ENCODE results near the gene PMEL.
A peak's percentile ranks its signal among the peaks of the same experiment; 100 is the strongest.

Gene PMEL

GRCh38 chr12:55942055-55942454 is 23.8 kb downstream of the PMEL start:
- no peak for TF ChIP-seq CTCF (conservative IDR thresholded peaks at IDR 0.05; ENCODE audit: control insufficient read depth, insufficient read depth, low read depth, low read length)
- DNase-seq (ENCODE audit: low read depth), result no peak
- H3K4me3 ChIP-seq (ENCODE audit: control insufficient read depth, low read depth, low read length), result no peak overlapping the region

GRCh38 chr12:55940065-55940732 is 25.6 kb downstream of the PMEL start:
- DNase-seq (ENCODE audit: low read depth), result peak; percentile 86
- no peak overlapping the region for H3K4me3 ChIP-seq (ENCODE audit: control insufficient read depth, low read depth, low read length)
- peak; percentile 91 for TF ChIP-seq CTCF (conservative IDR thresholded peaks at IDR 0.05; ENCODE audit: control insufficient read depth, insufficient read depth, low read depth, low read length)

GRCh38 chr12:55938826-55939501 is 26.9 kb downstream of the PMEL start:
- no peak for DNase-seq (ENCODE audit: low read depth)
- no peak overlapping the region for H3K4me3 ChIP-seq (ENCODE audit: control insufficient read depth, low read depth, low read length)
- TF ChIP-seq CTCF (conservative IDR thresholded peaks at IDR 0.05; ENCODE audit: control insufficient read depth, insufficient read depth, low read depth, low read length), result no peak

GRCh38 chr12:55937981-55938380 is 27.9 kb downstream of the PMEL start:
- TF ChIP-seq CTCF (conservative IDR thresholded peaks at IDR 0.05; ENCODE audit: control insufficient read depth, insufficient read depth, low read depth, low read length), result no peak
- DNase-seq (ENCODE audit: low read depth), result no peak
- no peak overlapping the region for H3K4me3 ChIP-seq (ENCODE audit: control insufficient read depth, low read depth, low read length)

- H3K4me3 ChIP-seq (ENCODE audit: control insufficient read depth, low read depth, low read length), result peak overlapping the region; percentile 32
- TF ChIP-seq CTCF (conservative IDR thresholded peaks at IDR 0.05; ENCODE audit: control insufficient read depth, insufficient read depth, low read depth, low read length), result no peak
- no peak for DNase-seq (ENCODE audit: low read depth)
Observed at GRCh38 chr12:55935738-55936151, 30.1 kb downstream of the PMEL start.

- no peak for TF ChIP-seq CTCF (conservative IDR thresholded peaks at IDR 0.05; ENCODE audit: control insufficient read depth, insufficient read depth, low read depth, low read length)
- no peak for DNase-seq (ENCODE audit: low read depth)
- no peak overlapping the region for H3K4me3 ChIP-seq (ENCODE audit: control insufficient read depth, low read depth, low read length)
Observed at GRCh38 chr12:55934773-55935172, 31.1 kb downstream of the PMEL start.
